Loucy (cell line): ENCODE data around the gene SLC39A2.

ENCODE experiments used
- EZH2phosphoT487 ChIP-seq: fragments of 200-600 bp; IDR thresholded peaks from 2 replicates; pipeline ENCODE4 v1.6.1; 2018; ENCODE audit warnings: antibody characterized with exemption, mild to moderate bottlenecking, moderate library complexity, borderline replicate concordance
- TF ChIP-seq, protein P1 (sequence below): fragments of 200-600 bp; sonication (generic); conservative IDR thresholded peaks from 2 replicates; pipeline ENCODE4 v1.5.1; 2014; ENCODE audit warnings: mild to moderate bottlenecking, antibody characterized with exemption, low read length

DNA sequence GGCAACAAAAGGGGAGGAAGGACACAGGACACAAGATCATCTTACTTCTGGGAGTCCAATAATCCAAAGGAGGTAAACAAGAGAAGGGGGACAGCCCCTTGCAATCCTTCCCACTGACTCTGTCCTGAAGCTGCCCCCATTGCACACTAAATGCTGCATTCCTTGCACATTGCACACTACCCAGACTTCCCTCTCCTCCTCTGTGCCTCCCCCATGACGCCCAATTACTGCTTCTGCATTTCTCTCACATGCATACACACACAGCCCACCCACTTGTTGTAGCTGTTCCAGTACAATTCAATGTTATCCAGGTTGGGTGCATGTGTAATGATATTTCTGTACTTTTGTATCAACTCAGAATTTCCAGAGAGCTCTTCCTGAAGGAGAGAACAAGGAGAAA lies 20.3 kb downstream of the SLC39A2 start:
- TF ChIP-seq, protein P1, sequence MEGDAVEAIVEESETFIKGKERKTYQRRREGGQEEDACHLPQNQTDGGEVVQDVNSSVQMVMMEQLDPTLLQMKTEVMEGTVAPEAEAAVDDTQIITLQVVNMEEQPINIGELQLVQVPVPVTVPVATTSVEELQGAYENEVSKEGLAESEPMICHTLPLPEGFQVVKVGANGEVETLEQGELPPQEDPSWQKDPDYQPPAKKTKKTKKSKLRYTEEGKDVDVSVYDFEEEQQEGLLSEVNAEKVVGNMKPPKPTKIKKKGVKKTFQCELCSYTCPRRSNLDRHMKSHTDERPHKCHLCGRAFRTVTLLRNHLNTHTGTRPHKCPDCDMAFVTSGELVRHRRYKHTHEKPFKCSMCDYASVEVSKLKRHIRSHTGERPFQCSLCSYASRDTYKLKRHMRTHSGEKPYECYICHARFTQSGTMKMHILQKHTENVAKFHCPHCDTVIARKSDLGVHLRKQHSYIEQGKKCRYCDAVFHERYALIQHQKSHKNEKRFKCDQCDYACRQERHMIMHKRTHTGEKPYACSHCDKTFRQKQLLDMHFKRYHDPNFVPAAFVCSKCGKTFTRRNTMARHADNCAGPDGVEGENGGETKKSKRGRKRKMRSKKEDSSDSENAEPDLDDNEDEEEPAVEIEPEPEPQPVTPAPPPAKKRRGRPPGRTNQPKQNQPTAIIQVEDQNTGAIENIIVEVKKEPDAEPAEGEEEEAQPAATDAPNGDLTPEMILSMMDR: no peak
- TF ChIP-seq EZH2phosphoT487: no peak
